Gastrocnemius medialis (tissue), 4 donors: ENCODE data around the gene XRCC3. TPM values are rescaled to one million over a fixed set of nuclear protein-coding genes. Genes with fewer than 3 reads are reported as not detected.

ENCODE experiments used
- ATAC-seq, 2 donors: fragments of 150-250 bp; one replicate each; pipeline ENCODE4 v1.9.1; 2016
- DNase-seq, 2 donors: peaks; one replicate each; pipeline ENCODE4 v3.0.0-alpha.2; 2019
- H3K27ac ChIP-seq, 4 donors: fragments of 200-600 bp; sonication (generic); 1 replicate in 1 of 4; 2 replicates in 3 of 4; pipeline ENCODE4 v1.5.1; 2016 to 2018; ENCODE audit warnings: mild to moderate bottlenecking in 2 of 4, moderate library complexity in 1 of 4
- H3K27me3 ChIP-seq, 3 donors: fragments of 200-600 bp; sonication (generic) in 2 of 3; 1 replicate in 1 of 3; 2 replicates in 2 of 3; pipeline versions ENCODE4 v1.5.1 to v1.6.0; 2016 to 2019; ENCODE audit warnings: mild to moderate bottlenecking in 1 of 3, moderate library complexity in 1 of 3
- H3K36me3 ChIP-seq, 2 donors: fragments of 200-600 bp; sonication (generic) in 1 of 2; one replicate each; pipeline ENCODE4 v1.5.1; 2017 to 2018
- H3K4me1 ChIP-seq, 2 donors: fragments of 200-600 bp; sonication (generic) in 1 of 2; one replicate each; pipeline ENCODE4 v1.5.1; 2016 to 2017; ENCODE audit warnings: mild to moderate bottlenecking in 2 of 2
- H3K4me3 ChIP-seq, 4 donors: fragments of 200-600 bp; sonication (generic) in 3 of 4; 1 replicate in 1 of 4; 2 replicates in 3 of 4; pipeline ENCODE4 v1.5.1; 2016 to 2019; ENCODE audit warnings: mild to moderate bottlenecking in 2 of 4
- H3K9me3 ChIP-seq, 3 donors: fragments of 200-600 bp; sonication (generic) in 2 of 3; 1 replicate in 1 of 3; 2 replicates in 2 of 3; pipeline ENCODE4 v1.5.1; 2016 to 2019
- POLR2A ChIP-seq, 2 donors: fragments of 450-650 bp; IDR thresholded peaks; one replicate each; pipeline ENCODE4 v1.6.1; 2017; ENCODE audit warnings: antibody characterized with exemption in 2 of 2, mild to moderate bottlenecking in 2 of 2, moderate library complexity in 2 of 2
- in situ Hi-C, 4 donors: fragments of 200-750 bp; cut with MboI; loops; one replicate each; pipeline versions ENCODE4 v1.15.0 to v1.8.0; 2017; ENCODE audit warnings: low sequenced_read_pairs in 4 of 4
- intact Hi-C: fragments of 100-400 bp; cut with DNase I; formaldehyde crosslinking; loops from one replicate; pipeline ENCODE4 v1.15.1; 2023; ENCODE audit warnings: low total_unique reads
- total RNA-seq, 4 donors: library from RNA; depleted of rRNA; stranded (reverse); fragments of >200 nt; gene quantifications; one replicate each; pipeline versions ENCODE4 v1.1.0 to v1.2.3, GENCODE V29; 2016
- TF ChIP-seq, protein P1 (sequence below), 5 experiments: fragments of 450-650 bp in 3 of 5; fragments of 200-600 bp in 2 of 5; sonication (generic) in 2 of 5; IDR thresholded peaks in 4 of 5; conservative IDR thresholded peaks in 1 of 5; 1 replicate in 4 of 5; 2 replicates in 1 of 5; pipeline ENCODE4 v1.5.1; 2016 to 2019; ENCODE audit warnings: antibody characterized with exemption in 5 of 5, mild to moderate bottlenecking in 3 of 5, moderate library complexity in 3 of 5

The XRCC3 gene
- total RNA-seq, 4 donors from 2014 or later = 1.3 to 26.5 (median 3.0) TPM

DNA sequence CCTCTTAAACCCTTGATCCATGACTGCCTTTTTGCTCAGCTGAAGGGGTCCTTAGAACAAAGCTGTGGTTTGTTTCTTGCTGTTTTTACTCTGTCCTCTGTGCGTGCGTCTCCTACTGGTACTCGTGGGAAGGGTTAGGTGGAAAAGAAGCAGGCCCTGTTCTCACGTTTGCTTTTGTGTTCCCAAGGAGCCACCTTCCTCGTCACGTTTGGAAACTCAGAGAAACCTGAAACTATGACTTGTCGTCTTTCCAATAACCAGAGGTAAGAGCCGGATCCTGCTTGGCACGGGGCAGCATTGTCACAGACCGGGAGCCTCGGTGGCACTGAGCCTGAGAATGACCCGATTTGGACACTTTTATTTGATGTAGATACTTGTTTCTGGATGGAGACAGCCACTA is 13.5 kb upstream of the XRCC3 start:
- TF ChIP-seq, protein P1, sequence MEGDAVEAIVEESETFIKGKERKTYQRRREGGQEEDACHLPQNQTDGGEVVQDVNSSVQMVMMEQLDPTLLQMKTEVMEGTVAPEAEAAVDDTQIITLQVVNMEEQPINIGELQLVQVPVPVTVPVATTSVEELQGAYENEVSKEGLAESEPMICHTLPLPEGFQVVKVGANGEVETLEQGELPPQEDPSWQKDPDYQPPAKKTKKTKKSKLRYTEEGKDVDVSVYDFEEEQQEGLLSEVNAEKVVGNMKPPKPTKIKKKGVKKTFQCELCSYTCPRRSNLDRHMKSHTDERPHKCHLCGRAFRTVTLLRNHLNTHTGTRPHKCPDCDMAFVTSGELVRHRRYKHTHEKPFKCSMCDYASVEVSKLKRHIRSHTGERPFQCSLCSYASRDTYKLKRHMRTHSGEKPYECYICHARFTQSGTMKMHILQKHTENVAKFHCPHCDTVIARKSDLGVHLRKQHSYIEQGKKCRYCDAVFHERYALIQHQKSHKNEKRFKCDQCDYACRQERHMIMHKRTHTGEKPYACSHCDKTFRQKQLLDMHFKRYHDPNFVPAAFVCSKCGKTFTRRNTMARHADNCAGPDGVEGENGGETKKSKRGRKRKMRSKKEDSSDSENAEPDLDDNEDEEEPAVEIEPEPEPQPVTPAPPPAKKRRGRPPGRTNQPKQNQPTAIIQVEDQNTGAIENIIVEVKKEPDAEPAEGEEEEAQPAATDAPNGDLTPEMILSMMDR (IDR thresholded peaks at IDR 0.05 in 4 of 5, conservative IDR thresholded peaks at IDR 0.05 in 1 of 5) = peak in 1 of 5 experiments; percentile 7
- no peak for TF ChIP-seq POLR2A (IDR thresholded peaks at IDR 0.05)
- ATAC-seq = peak; percentile 64 to 65
- H3K9me3 ChIP-seq = no peaks in the 10 kb centered on the region

DNA sequence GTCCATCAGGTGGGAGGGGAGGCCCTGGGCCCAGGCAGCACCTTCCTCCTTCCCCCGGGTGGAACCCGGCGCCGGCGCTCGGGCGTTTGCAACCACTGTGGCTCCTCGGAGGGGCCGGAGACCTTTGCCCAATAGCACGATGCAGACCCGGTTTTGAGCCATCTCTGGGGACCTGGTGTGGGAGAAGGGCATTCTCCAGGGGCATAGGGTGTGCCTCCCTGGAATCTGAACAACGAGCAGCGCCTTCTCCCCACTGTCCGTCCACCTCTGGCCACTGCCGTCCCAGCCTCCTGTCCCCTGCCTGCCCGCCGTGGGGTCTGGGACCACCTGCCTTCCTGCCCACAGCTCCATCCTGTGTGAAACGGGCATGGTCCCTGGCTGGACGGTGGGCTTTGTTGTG is 12.9 kb upstream of the XRCC3 start:
- Histone ChIP-seq H3K27me3 (no peaks in the 10 kb centered on the region), H3K36me3 (peaks cover 0 to 18% of the 10 kb centered on the region in 2 donors), H3K27ac (peak overlapping the region in 1 of 4 donors; percentile 66), H3K4me3 (no peak overlapping the region), H3K4me1 (peaks cover 16 to 25% of the 10 kb centered on the region in 2 donors), H3K9me3 (no peaks in the 10 kb centered on the region)
- TF ChIP-seq POLR2A (IDR thresholded peaks at IDR 0.05) = no peak
- TF ChIP-seq, protein P1 (IDR thresholded peaks at IDR 0.05 in 4 of 5, conservative IDR thresholded peaks at IDR 0.05 in 1 of 5) = no peak
- in situ Hi-C loops = no loop called here
- DNase-seq = no peak
- ATAC-seq = no peak
- intact Hi-C loops = no loop called here

More for the DNA sequence above, 13.5 kb upstream of the XRCC3 start:
- H3K4me1 ChIP-seq = peaks cover 10 to 20% of the 10 kb centered on the region in 2 donors
- no peak overlapping the region for H3K4me3 ChIP-seq
- intact Hi-C loops (no loop called here), in situ Hi-C loops (no loop called here)
- peak overlapping the region in 3 of 4 donors; percentile 21 to 66 (median 44) for H3K27ac ChIP-seq
- peaks cover 0 to 24% of the 10 kb centered on the region in 2 donors for H3K36me3 ChIP-seq
- no peak for DNase-seq
- no peaks in the 10 kb centered on the region for H3K27me3 ChIP-seq

DNA sequence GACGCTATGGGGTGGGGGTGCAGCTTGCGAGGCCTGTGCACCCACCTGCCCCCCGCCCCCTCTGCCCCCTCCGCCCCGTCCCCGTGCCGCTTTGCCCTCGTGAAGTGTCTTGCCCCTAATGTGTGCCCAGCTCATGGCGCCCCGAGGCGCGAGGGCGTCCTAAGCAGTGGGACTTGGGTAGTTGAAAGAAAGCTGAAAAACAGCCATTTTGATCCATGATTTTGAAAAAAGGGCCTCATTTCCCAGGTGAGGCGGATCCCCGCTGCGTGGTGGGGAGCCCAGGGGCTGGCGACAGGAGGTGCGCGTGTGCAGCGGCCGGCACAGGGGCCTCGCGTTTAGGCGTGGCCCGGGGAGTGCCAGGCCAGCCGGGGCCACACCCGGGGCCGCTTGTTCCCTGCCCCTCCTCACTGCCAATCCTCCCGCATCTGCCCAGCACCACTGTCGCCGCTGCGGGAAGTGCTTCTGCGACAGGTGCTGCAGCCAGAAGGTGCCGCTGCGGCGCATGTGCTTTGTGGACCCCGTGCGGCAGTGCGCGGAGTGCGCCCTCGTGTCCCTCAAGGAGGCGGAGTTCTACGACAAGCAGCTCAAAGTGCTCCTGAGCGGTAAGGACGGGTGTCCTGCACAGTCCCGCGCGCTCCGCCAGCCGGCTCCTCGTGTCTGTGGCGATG is 12.2 kb upstream of the XRCC3 start:
- Histone ChIP-seq H3K4me1 (peaks cover 23 to 30% of the 10 kb centered on the region in 2 donors), H3K4me3 (no peak overlapping the region), H3K9me3 (no peaks in the 10 kb centered on the region), H3K36me3 (peaks cover 0 to 14% of the 10 kb centered on the region in 2 donors), H3K27me3 (no peaks in the 10 kb centered on the region), H3K27ac (no peak overlapping the region)
- intact Hi-C loops = no loop called here
- ATAC-seq (no peak), DNase-seq (no peak)
- no peak for TF ChIP-seq POLR2A (IDR thresholded peaks at IDR 0.05)
- TF ChIP-seq, protein P1 (IDR thresholded peaks at IDR 0.05 in 4 of 5, conservative IDR thresholded peaks at IDR 0.05 in 1 of 5) = no peak
- in situ Hi-C loops = no loop called here

DNA sequence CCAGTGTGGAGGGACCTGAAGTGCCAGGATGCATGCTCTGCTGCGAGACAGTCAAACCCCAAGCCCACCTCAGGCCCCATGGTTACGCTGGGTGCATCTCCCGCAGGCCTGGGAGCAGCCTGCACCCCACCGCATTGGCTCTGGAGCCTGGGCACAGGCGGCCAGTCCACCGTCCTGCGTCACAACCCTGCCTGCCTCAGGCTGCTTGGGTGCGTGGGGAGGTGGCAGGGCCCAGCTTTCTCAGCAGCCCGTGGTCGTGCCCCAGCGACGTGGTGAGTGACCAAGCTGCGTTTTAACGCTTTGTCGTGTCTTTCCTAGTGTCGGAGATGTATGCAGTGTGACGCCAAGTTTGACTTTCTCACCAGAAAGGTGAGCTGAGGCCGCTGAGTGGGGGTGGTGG is 11.2 kb upstream of the XRCC3 start:
- H3K27ac ChIP-seq = no peak overlapping the region
- no peaks in the 10 kb centered on the region for H3K27me3 ChIP-seq
- TF ChIP-seq, protein P1 (IDR thresholded peaks at IDR 0.05 in 4 of 5, conservative IDR thresholded peaks at IDR 0.05 in 1 of 5) = no peak
- no peak for TF ChIP-seq POLR2A (IDR thresholded peaks at IDR 0.05)
- in situ Hi-C loops (no loop called here), intact Hi-C loops (no loop called here)
- H3K4me1 ChIP-seq = peaks cover 30 to 32% of the 10 kb centered on the region in 2 donors
- no peak for ATAC-seq
- H3K9me3 ChIP-seq = no peaks in the 10 kb centered on the region
- H3K36me3 ChIP-seq = peaks cover 0 to 14% of the 10 kb centered on the region in 2 donors
- no peak for DNase-seq
- no peak overlapping the region for H3K4me3 ChIP-seq
